ENCODE data around the gene CATSPER4. TPM values are rescaled to one million over a fixed set of nuclear protein-coding genes. Genes with fewer than 3 reads are reported as not detected.

CATSPER4 gene
- total and polyA plus RNA-seq, 2 of the 13 experiments (the other 11 are each of a cell fraction or from before 2014, with no cell fraction given), result not detected

DNA sequence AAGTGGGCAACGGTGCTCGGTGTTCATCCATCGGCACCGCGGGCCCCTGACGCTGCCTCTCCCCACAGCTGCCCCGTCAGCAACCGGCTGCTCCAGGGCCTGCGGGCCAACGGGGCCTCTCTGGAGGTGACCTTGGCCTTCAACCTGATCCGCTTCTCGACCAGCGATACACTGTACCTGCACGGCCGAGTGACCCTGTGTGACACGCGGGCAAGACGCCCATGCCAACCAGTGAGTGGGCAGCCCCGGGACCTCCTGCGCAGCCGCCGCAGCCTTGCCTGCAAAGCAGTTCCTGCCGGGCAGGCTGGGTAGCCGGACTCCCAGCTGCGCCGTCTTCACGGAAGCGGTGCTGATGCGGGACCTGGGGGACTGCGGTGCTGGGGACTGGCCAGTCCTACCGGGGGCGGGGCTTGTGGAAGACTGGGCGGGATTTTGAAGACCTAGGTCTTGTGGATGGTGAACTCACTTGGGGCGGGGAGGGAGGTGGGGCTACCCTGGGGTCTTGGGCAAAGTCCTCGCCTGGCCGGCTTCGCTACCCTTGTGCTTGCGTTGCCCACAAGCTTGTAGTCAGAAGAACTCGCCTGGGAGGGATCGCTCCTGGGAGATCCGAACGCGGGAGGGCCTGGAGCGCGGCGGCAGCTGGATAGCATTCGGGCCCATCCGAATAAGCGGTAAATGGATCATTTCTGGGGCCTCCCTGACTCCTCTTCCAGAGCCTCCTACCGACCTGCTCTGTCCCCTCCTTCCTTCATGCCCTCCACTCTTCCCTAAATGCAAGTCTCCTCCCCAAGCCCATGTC lies 34.8 kb downstream of the CATSPER4 start (continued):
- TF ChIP-seq ZMYM3 (CRISPR knock-in tag; IDR thresholded peaks at IDR 0.05) (peak; percentile 48; the same call in 1 of the 2 replicates), IKZF1 (IDR thresholded peaks at IDR 0.05) (no peak), BCLAF1 (IDR thresholded peaks at IDR 0.05) (no peak), WIZ (CRISPR knock-in tag; IDR thresholded peaks at IDR 0.05) (no peak), ZNF605 (CRISPR knock-in tag; IDR thresholded peaks at IDR 0.05) (peak; percentile 43; the same call in 1 of the 2 replicates), ZNF839 (CRISPR knock-in tag; IDR thresholded peaks at IDR 0.05; ENCODE audit: borderline replicate concordance) (no peak; the same call in 1 of the 2 replicates), ZNF263 (CRISPR knock-in tag; IDR thresholded peaks at IDR 0.05) (peak; percentile 37; the same call in 1 of the 2 replicates), ZNF160 (CRISPR knock-in tag; IDR thresholded peaks at IDR 0.05) (peak; percentile 52; the same call in 1 of the 2 replicates), AFF4 (CRISPR knock-in tag; IDR thresholded peaks at IDR 0.05) (no peak), ZNF724P (CRISPR knock-in tag; IDR thresholded peaks at IDR 0.05; ENCODE audit: borderline replicate concordance) (no peak), NR2F6 (IDR thresholded peaks at IDR 0.05) (peak; percentile 82), NR2F6 (CRISPR knock-in tag; IDR thresholded peaks at IDR 0.05) (peak; percentile 95), NCOR1 (IDR thresholded peaks at IDR 0.05; ENCODE audit: borderline replicate concordance, low read length) (peak; percentile 44; the same call in 1 of the 2 replicates), TEAD2 (CRISPR knock-in tag; IDR thresholded peaks at IDR 0.05) (no peak), ZNF138 (CRISPR knock-in tag; IDR thresholded peaks at IDR 0.05; ENCODE audit: low read depth) (0 out of 2 replicates have a peak, but pooled peaks have one; percentile 25), STAG1 (CRISPR knock-in tag; IDR thresholded peaks at IDR 0.05) (no peak), SIX4 (CRISPR knock-in tag; IDR thresholded peaks at IDR 0.05) (no peak), ELF3 (CRISPR knock-in tag; IDR thresholded peaks at IDR 0.05) (peak; percentile 37; the same call in 1 of the 2 replicates)
- TF ChIP-seq, protein P1, sequence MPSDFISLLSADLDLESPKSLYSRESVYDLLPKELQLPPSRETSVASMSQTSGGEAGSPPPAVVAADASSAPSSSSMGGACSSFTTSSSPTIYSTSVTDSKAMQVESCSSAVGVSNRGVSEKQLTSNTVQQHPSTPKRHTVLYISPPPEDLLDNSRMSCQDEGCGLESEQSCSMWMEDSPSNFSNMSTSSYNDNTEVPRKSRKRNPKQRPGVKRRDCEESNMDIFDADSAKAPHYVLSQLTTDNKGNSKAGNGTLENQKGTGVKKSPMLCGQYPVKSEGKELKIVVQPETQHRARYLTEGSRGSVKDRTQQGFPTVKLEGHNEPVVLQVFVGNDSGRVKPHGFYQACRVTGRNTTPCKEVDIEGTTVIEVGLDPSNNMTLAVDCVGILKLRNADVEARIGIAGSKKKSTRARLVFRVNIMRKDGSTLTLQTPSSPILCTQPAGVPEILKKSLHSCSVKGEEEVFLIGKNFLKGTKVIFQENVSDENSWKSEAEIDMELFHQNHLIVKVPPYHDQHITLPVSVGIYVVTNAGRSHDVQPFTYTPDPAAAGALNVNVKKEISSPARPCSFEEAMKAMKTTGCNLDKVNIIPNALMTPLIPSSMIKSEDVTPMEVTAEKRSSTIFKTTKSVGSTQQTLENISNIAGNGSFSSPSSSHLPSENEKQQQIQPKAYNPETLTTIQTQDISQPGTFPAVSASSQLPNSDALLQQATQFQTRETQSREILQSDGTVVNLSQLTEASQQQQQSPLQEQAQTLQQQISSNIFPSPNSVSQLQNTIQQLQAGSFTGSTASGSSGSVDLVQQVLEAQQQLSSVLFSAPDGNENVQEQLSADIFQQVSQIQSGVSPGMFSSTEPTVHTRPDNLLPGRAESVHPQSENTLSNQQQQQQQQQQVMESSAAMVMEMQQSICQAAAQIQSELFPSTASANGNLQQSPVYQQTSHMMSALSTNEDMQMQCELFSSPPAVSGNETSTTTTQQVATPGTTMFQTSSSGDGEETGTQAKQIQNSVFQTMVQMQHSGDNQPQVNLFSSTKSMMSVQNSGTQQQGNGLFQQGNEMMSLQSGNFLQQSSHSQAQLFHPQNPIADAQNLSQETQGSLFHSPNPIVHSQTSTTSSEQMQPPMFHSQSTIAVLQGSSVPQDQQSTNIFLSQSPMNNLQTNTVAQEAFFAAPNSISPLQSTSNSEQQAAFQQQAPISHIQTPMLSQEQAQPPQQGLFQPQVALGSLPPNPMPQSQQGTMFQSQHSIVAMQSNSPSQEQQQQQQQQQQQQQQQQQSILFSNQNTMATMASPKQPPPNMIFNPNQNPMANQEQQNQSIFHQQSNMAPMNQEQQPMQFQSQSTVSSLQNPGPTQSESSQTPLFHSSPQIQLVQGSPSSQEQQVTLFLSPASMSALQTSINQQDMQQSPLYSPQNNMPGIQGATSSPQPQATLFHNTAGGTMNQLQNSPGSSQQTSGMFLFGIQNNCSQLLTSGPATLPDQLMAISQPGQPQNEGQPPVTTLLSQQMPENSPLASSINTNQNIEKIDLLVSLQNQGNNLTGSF (CRISPR knock-in tag; IDR thresholded peaks at IDR 0.05), result no peak
